ENCODE data around the gene ARHGDIB.

The ARHGDIB gene

DNA sequence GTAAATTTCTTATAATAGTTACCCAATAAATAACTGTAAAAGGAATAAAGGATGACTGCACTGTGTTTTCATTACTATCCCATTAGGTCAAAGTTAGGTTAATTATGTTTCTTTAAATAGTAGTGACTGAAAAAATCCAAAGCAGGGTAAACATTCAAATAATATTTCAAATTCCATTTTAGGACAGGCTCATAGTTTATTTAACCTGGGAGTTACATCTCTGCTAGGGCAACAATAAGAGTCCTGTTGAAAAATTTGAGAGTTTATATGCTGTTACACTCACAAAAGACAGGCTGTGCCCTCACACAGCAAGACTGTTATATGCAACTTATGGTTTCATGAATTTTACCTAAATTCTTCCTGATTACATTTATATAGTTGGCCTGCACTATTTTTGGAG is 31.1 kb downstream of the ARHGDIB start:
- no peak for DNase-seq (ENCODE audit: low spot score)

DNA sequence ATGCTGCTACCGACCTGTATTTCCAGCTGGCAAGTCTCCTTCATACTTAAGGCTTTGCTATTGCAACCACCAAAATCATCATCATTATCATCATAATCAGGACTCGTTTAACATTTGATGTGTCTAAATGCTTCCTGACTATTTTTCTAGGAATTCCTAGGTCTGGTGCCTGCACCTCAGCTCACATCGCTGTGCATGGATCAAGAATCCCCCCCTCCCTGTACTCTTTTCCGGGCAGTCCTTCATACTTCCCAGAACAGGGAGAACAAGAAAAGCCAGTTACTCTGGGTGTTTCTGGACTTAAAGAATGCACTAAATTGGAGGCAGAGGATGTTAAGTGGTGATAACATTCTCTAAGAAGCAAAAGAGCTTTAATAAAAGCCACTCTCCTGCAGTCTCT is 32.5 kb downstream of the ARHGDIB start:
- no peak for DNase-seq (ENCODE audit: low spot score)

DNA sequence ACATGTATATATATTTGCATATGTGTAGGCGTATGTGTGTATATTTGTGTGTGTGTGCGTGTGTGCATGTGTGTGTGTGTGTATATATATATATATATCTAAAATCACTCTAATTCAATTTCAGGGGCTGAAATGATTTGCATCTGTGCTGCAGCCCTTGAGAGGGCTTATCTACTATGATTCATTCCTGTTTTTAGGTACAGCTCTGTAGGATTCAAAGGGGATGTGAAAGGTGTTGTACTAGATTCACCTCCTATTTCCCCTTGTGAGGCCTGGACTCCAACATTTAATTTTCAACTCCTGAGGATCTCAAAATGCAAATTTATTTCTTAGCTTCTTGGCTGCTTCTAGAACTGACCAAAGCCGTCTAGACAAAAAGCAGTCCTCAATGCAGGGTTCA is 34.1 kb downstream of the ARHGDIB start:
- no peak for DNase-seq (ENCODE audit: low spot score)

DNA sequence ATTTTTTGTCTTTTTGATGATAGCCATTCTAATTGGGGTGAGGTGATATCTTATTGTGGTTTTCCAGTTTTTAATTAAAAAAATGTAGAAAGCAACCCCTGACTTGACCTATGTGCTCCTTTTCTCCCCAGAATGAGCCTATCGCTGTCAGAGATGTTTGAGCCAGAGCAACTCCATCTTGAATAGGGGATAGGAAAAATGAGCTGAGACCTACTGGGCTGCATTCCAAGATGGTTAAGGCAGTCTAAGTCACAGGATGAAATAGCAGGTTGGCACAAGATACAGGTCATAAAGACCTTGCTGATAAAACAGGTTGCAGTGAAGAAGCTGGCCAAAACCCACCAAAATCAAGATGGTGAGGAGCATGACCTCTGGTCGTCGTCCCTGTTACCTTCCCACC is 36.9 kb downstream of the ARHGDIB start:
- DNase-seq (ENCODE audit: low spot score): no peak

DNA sequence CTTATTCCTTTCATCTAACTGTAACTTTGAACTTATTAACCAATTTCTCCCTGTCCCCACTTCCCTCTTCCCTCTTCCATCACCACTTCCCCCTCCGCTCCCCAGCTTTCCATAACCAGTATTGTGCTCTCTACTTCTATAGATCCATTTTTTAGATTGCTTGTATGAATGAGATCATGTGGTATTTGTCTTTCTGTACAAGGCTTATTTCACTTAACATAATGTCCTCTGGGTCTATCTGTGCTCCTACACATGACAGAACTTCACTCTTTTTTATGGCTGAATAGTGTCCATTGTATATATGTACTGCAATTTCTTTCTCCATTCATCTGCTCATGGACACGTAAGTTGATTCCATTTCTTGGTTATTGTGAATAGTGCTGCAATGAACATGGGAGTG is 37.5 kb downstream of the ARHGDIB start:
- no peak for DNase-seq (ENCODE audit: low spot score)

DNA sequence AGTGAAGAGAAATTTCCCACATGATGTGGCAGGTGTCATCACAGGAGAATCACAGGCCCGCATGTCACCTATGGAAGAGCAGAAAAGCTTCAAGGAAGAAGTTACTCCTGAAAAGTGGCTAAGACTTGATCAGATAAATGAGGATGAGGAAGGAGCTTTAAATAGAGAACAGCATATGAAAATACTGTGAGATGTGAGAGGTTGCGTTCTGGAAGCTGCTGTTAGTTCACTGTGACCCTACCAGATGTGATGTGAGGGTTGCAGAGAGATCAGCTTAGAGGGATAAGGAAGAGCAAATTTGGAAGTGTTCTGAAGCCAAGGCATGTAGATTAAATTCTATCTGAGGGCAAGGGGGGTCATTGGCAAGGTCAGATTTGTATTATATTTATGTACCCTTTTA is 40.2 kb downstream of the ARHGDIB start:
- no peak for DNase-seq (ENCODE audit: low spot score)

DNA sequence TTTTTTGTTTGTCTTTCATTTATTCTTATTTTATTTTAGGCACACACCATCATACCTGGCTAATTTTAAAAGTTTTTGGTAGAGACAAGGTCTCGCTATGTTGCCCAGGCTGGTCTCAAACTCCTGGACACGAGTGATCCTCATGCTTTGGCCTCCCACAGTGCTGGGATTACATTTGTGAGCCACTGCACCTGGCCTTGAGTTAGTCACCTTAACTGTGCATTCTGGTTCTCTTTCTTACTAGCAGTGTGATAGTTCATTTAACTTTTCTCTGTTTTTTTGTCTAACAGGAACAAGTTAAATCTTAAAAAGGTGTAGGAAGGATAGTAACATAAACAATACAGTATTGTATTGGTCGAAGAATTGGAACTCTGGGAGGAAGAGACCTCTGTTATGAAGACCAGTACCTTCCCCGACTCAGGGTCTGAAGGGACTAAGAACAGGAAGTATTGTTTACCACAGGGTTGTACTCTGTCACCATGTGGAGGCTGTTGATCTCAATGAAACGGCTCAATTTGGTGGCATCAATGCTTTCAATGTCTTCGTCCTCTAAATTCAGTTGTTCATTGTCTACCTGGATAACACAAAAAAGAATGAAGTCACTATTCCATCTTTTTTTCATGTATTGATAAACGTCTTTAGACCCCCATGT is 40.8 kb downstream of the ARHGDIB start:
- DNase-seq (ENCODE audit: low spot score): no peak

DNA sequence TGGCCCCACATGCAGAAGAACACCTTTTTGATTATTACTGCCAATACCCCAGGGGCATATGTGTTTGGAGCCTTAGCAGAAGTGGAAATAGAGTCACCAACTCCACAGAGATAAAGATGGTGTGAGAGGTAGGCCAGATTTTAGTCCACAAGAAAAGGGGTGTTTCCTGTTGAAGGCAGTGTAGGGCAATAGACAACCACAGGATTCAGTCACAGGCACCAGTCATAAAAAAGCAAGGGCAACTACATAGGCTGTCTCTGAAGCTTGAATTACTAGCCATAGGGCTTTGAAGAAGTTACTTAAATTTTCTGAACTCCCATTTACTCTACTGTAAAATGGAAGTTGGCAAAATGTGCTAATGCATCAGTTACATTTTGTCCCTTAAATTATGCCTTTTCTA is 41.9 kb downstream of the ARHGDIB start:
- DNase-seq (ENCODE audit: low spot score): no peak

DNA sequence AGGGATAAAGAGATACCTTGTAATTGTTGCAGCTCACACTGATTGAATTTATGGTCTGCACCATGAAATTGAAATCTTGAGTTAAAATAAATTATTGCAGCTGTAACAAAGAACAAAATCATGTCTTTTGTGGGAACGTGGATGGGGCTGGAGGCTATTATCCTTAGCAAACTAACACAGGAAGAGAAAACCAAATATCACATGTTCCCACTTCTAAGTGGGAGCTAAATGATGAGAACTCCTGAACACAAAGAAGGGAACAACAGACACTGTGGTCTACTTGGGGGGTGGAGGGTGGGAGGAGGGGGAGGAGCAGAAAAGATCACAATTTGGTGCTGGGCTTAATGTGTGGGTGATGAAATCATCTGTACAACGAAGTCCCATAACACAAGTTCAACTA is 45.7 kb downstream of the ARHGDIB start:
- no peak for DNase-seq (ENCODE audit: low spot score)

DNA sequence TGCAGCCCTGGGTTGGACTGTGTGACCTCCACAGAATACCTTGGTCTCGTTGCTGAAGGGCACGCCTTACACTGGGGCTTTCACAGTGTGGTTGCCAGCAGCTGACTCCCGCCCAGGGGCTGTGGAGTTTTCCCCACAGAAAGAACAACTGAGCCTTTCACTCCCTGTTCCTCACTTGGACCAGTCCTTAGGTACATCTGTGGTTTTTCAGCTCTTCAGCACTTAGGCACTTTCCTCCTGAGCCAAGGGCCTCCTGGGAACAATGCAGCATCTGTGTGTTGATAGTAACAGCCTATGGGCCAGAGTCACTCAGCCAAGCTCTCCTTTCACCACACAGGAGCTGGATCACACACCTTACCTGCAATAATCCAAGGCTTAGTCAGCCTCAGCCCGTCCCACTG is 48.0 kb downstream of the ARHGDIB start:
- DNase-seq (ENCODE audit: low spot score): no peak

DNA sequence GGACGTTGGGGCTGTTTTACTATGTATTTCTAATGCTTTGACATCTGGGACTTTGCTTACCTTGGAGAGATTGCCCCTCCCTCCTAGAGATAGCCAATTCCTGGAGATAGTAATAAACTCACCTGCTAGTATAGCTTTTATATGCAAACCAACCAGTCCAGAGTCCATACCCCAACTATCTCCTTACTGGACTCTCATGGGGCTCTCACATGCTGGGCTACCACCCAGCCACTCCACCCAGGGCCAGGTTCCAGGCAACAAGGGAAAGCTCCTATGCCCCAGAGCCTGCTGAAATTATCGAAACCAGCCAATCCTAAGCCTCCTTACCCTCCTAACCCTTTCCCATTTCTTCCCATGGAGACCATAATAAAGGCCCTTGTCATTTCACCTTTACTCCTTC is 50.3 kb downstream of the ARHGDIB start:
- DNase-seq (ENCODE audit: low spot score): no peak

DNA sequence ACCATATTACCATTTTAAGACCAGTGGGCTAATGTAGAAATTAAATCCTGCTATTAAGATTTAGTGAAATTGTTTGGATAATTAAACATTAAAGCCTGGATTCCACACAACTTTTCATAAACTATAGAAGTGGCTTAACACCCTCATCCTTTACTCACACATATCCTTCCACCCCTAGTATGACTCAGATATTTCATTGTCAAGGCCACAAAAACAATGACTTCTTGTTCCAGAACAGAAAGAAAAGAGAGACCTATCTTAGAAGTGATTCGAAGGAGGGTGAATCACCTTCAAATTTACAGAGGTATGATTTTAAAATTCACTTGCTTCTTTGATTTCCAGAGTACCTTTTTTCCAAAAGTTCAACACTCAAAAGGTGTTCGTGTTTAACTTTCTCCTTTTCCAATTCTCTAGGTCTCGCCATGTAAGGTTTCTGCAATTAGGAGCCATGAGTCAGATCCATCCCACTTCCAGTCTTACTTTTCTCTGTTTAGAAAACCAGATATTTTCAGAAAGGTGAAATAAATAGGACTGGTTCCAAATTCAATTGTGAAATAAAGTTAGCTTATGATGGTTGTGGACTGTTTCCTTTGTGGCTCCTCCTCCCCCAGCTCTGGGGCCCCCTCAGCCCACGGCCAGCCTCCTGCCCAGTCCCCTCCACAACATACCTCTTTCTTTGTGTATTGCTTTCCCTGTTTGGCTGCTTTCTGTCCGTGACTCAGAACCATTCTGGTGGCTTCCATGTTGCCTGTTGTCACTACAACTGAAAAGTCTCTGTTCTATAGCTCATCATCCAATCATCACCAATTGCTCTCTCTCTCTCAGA is 51.1 kb downstream of the ARHGDIB start:
- DNase-seq (ENCODE audit: low spot score): no peak

DNA sequence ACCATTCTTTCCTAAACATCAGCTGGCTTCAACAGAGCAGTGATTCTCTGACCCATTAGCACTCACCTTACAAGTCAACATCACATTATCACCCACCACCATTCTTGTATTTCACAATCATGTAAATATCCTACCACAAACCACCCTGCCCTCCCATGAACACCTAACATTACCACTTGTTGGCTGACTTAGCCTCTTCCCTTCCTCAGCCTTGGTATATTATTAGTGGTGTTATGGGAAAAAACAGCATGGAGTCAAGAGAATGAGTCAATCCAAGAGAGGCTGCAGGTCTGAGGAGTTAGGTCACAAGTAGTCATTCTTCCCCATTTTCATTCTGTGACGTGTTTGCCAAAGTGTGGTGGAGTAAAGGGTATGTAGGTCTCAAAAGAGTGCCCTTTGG is 53.4 kb downstream of the ARHGDIB start:
- no peak for DNase-seq (ENCODE audit: low spot score)

DNA sequence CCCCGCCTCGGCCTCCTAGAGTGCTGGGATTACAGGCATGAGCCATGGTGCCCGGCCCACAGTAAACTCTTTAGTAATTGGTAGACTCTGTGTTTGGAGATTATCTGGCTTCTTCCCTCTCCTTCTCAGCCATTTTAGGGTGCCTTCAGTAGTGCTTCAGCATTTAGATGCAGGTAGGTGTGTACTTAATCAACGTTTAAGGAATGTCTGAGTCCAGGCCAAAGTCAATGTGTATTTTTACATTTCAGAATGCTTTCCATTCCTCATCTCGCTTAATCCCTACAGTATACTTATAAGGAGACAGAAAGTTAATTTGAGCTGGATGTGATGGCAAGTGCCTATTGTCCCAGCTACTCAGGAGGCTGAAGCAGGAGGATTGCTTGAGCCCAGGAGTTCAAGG is 55.3 kb downstream of the ARHGDIB start:
- DNase-seq (ENCODE audit: low spot score): no peak

DNA sequence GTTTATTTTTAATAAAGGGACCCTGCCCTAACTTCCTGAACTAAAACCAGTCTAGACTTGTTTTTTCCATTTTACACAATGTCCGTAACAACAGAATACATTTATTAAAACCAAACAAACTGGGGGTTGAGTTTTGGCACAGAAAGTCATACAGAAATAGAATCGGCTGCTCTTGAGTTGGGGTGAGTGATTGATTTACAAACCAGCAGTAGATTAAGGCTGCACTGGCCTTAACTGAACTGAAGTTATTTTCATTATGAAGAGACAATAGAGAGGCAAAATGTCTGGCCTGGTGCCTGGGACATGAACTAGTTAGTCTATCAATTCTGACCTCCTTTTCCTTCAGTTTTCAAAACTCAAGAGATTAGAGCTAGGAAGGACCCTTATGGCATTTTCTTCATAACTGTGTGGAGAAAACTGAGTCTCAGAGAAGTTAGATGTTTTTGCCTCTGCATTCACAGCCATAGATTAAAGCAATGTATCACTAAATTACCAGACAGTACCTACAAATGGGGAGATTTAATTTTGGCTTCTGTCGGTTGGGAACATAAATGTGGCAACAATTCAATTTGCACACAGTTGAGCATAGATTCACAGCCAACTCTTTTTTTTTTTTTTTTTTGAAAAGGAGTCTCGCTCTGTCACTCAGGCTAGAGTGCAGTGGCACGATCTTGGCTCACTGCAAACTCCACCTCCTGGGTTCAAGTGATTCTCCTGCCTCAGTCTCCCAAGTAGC is 56.0 kb downstream of the ARHGDIB start:
- DNase-seq (ENCODE audit: low spot score): no peak

DNA sequence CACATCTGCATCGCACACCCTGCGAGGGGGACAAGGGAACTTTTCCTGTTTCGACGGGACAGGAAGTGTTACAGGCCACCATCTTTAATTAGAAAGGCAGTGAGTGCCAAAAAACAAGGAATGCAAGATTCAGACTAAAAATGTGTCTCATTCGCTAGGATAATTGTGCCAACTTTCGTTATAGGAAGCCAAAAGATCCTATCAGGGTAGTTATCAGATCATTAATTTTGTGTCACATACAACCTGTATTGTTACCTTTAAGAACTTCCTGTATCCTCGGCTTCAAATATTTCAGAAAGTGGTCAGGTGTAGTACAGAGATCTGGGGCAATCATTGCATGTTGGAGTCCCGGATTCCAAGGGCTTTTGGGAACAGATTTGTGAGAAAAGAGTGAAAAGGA is 56.5 kb downstream of the ARHGDIB start:
- no peak for DNase-seq (ENCODE audit: low spot score)

DNA sequence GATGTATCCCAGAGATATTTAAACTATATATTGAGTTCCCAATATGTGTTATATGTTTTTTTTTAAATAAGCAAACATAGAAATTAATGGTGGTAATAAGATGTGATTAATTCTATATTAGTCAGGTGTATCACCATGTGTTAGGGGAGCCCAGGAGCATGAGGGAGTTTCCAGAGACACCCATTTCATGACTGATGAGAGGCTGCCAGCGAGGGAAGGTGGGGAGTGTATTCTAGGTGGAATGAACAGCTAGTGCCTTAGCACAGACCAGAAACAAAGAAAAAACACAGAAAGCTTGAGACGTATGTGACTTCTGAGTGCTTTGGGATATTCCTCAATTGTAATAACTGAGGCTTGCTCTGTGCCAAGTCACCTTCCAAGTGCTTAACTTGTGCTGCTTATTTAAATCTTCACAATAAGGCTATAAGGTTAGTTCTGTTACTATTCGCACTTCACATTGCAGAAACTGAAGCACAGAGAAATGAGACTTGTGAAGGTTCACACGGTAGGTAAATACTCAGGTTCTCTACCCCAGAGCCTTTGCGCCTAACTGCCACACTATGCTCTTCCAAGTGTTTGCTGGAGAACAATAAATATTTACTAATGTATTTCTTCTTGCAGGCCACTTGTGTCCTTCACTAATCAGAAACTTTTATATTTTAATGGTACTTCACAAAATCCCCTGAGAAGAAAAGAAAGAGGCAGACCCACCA is 57.9 kb downstream of the ARHGDIB start:
- no peak for DNase-seq (ENCODE audit: low spot score)

DNA sequence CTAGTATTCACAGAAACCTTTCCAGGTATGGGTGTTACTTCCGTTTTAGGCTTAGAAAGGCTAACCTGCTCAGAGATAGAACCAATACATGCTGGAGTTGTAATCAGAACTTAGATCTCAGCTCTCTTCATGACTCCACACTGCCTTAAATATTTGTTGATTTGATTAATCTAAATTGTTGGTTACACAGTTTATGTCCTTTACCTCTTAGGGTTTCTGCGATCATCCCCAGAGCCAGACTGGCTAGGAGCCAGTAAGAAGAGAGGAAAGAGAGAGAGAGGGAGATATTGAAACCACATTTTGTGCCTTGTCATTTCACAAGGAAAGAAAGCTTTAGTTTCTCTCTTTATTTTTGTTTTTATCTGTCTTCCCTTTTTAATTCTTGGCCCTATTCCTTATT is 58.9 kb downstream of the ARHGDIB start:
- no peak for DNase-seq (ENCODE audit: low spot score)

DNA sequence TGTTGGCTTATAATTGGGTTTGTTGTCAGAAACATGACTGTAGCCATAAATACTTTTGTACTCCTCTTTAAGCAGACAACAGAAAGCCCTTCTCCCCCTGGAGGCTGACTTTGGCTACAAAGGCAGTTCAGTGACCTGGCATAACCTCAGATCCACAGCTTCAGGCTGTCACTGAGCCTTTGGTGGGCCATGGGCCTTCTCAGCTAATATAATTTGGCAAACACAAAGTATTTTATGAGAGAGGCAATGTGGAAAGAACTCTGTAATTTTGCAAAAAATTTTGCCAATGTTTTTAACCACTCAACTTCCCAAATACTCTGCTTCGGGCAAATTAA is 60.2 kb downstream of the ARHGDIB start:
- no peak for DNase-seq (ENCODE audit: low spot score)

DNA sequence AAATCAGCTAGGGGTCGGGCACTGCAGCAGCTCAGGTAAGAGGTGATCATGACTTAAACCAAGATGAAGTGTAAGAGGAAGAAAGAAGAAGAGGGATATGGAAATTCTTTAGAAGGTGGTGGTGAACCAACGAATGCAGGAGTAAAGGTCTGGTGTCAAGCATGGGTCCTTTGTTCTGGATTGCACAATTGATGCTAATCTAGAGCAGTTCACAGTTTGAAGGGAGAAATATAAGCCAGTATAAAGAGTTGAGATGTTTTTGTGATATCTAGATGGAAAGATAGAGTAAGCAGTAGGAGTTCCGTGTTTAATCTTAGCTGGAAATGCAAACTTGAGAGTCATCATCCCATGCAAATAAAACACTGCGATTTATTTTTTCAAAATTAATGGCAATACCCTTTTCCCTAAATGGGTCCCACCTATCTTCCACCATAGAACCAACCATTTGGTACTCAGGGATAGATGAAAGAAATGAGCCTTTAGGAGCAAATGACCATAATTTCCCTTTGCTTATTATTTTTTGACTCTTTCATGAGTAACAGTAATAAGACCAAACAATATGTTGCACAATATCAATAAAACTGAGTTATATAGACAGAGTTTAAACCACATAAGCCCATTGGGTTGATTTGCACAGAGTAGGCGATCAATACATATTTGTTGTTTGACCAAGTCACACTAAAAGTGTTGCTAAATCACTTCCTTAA is 60.7 kb downstream of the ARHGDIB start:
- no peak for DNase-seq (ENCODE audit: low spot score)

DNA sequence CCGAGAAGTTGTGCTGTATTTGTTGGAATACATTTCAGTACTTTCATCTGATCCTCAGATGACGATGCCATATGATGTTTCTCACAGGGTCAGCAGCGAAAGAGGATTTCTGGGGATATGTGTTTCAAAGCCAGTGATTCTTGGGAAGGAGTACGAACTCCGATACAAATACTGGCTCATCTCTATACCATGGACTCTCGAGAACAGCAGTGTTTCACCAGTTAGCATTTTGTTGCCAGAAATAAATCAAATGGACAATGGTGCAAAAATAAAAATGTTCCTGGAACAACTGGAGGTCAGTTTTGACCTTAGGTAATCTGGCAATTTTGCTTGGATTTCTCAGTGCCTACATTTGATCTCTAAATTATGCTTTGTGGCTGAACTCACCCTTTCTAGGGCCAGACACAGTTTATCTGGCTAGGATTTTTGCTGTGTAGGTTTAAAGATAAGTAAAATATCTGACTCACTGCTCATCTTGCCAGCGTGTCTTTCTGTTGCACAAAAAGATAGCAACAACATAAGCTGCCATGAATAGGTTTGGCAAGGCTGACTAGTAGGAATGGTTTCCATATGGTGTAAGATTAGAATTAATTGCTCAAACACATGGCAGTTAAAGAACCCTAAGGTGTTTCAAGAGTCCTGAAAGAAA is 64.8 kb downstream of the ARHGDIB start:
- DNase-seq (ENCODE audit: low spot score): no peak
